ENCODE measurements around the gene SCN8A. TPM values are rescaled to one million over a fixed set of nuclear protein-coding genes. Genes with fewer than 3 reads are reported as not detected.

Gene SCN8A
- total and polyA plus RNA-seq, 2 donors from 2014 or later: 0.34 to 1.4 TPM

GRCh38 chr12:51826881-51827280, 235.8 kb downstream of the SCN8A start:
- Histone ChIP-seq H3K9ac (ENCODE audit: low read length in 3 of 3) (no peak overlapping the region), H3K27ac (ENCODE audit: low read depth in 2 of 2, low read length in 2 of 2) (no peak overlapping the region), H3K36me3 (ENCODE audit: control insufficient read depth in 2 of 3, insufficient read depth in 3 of 3, low read length in 3 of 3) (no peaks in the 10 kb centered on the region), H3K4me3 (ENCODE audit: low read length in 3 of 3) (no peak overlapping the region), H3K4me1 (ENCODE audit: control insufficient read depth in 2 of 3, insufficient read depth in 2 of 3, low read depth in 1 of 3, low read length in 3 of 3) (peaks cover 0 to 13% (median 3%) of the 10 kb centered on the region in 3 donors), H3K9me3 (ENCODE audit: control insufficient read depth in 2 of 3, insufficient read depth in 1 of 3, low read length in 3 of 3) (no peaks in the 10 kb centered on the region), H3K27me3 (ENCODE audit: control insufficient read depth, insufficient read depth, low read length) (no peaks in the 10 kb centered on the region)
- intact Hi-C loops (cut with DNase I): no loop called here
- FAIRE-seq: no peak
- DNase-seq: peak in 2 of 5 donors; percentile 54 to 59
- TF ChIP-seq, protein P1, sequence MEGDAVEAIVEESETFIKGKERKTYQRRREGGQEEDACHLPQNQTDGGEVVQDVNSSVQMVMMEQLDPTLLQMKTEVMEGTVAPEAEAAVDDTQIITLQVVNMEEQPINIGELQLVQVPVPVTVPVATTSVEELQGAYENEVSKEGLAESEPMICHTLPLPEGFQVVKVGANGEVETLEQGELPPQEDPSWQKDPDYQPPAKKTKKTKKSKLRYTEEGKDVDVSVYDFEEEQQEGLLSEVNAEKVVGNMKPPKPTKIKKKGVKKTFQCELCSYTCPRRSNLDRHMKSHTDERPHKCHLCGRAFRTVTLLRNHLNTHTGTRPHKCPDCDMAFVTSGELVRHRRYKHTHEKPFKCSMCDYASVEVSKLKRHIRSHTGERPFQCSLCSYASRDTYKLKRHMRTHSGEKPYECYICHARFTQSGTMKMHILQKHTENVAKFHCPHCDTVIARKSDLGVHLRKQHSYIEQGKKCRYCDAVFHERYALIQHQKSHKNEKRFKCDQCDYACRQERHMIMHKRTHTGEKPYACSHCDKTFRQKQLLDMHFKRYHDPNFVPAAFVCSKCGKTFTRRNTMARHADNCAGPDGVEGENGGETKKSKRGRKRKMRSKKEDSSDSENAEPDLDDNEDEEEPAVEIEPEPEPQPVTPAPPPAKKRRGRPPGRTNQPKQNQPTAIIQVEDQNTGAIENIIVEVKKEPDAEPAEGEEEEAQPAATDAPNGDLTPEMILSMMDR (IDR thresholded peaks at IDR 0.05; ENCODE audit: borderline replicate concordance, extremely low read depth, insufficient read depth): no peak

DNA sequence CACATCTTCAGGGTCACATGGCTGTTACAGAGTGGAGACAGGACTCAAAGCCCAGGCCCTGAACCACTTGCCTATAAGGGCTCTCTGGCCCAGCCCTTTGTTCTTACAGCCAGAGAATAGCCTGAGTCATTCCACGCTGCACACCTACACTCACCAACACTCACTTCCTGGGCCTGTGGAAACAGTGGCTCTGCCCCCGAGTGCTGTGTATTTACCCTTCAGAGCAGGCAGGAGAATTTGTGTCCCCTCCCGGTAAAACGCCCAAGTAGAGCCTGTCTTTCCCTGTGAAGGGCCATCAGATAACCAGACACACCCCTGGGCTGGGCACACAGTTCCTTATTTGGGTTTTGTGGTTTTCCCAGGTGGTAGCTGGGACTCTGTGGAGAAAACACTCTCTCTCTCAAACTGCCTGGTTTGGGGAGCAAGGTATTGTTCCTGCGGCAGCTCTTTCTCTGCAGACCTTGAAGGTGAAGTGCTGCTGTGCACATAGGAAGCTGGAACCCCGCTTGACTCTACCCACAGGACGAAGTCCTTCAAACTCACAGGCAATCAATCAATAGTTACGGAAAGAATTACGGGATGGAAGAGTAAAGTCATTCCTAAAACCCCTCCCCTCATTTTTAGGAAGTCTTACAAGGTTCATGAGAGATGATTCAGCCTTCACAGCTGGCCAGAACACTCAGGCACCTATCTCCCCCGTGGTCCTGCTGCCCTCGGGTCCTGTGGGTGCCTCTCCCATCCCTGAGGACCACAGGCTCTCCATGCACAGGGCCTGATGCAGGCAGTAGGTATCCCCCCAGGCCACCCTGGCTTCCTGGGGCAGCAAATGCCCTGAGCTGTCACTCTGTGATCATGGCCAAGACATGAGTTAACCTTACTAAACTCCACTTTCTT, 237.1 kb downstream of the SCN8A start:
- Histone ChIP-seq H3K4me1 (ENCODE audit: control insufficient read depth in 2 of 3, insufficient read depth in 2 of 3, low read depth in 1 of 3, low read length in 3 of 3) (peaks cover under 1 to 16% (median 3%) of the 10 kb centered on the region in 3 donors), H3K9me3 (ENCODE audit: control insufficient read depth in 2 of 3, insufficient read depth in 1 of 3, low read length in 3 of 3) (no peaks in the 10 kb centered on the region), H3K4me3 (ENCODE audit: low read length in 3 of 3) (no peak overlapping the region), H3K9ac (ENCODE audit: low read length in 3 of 3) (no peak overlapping the region), H3K36me3 (ENCODE audit: control insufficient read depth in 2 of 3, insufficient read depth in 3 of 3, low read length in 3 of 3) (no peaks in the 10 kb centered on the region), H3K27ac (ENCODE audit: low read depth in 2 of 2, low read length in 2 of 2) (no peak overlapping the region), H3K27me3 (ENCODE audit: control insufficient read depth, insufficient read depth, low read length) (no peaks in the 10 kb centered on the region)
- no peak for FAIRE-seq
- TF ChIP-seq, protein P1 (IDR thresholded peaks at IDR 0.05; ENCODE audit: borderline replicate concordance, extremely low read depth, insufficient read depth): no peak
- intact Hi-C loops (cut with DNase I): no loop called here
- DNase-seq: no peak

DNA sequence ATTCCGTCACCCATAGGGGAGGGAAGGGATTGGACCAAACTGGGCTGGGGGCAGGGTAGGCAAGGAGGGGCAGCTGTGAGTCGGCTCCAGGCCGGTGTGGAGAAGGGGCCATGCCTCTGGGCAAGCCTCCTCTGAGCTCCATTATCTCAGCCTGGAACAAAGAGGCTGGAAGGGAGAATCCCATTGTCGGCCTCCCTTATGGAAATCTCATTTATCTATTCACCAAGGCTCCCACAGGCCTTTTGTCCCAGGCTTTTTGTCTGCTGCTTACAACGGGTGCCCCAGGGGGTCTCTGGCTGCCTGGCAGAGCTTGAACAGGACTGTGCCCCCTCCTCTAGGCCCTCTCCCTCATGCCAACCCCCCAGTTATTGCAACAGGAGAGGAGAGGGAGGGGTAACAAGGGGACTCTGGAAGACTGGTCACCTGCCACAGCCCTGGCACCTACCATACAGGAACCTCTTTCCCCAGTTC, 238.0 kb downstream of the SCN8A start:
- intact Hi-C loops (cut with DNase I): no loop called here
- no peak for FAIRE-seq

More for the DNA sequence above, 238.0 kb downstream of the SCN8A start:
- H3K9ac ChIP-seq (ENCODE audit: low read length in 3 of 3): no peak overlapping the region
- H3K27me3 ChIP-seq (ENCODE audit: control insufficient read depth, insufficient read depth, low read length): no peaks in the 10 kb centered on the region
- no peaks in the 10 kb centered on the region for H3K36me3 ChIP-seq (ENCODE audit: control insufficient read depth in 2 of 3, insufficient read depth in 3 of 3, low read length in 3 of 3)
- peaks cover 3 to 18% (median 7%) of the 10 kb centered on the region in 3 donors for H3K4me1 ChIP-seq (ENCODE audit: control insufficient read depth in 2 of 3, insufficient read depth in 2 of 3, low read depth in 1 of 3, low read length in 3 of 3)
- TF ChIP-seq, protein P1 (IDR thresholded peaks at IDR 0.05; ENCODE audit: borderline replicate concordance, extremely low read depth, insufficient read depth): no peak
- DNase-seq: no peak
- H3K27ac ChIP-seq (ENCODE audit: low read depth in 2 of 2, low read length in 2 of 2): no peak overlapping the region
- no peak overlapping the region for H3K4me3 ChIP-seq (ENCODE audit: low read length in 3 of 3)
- H3K9me3 ChIP-seq (ENCODE audit: control insufficient read depth in 2 of 3, insufficient read depth in 1 of 3, low read length in 3 of 3): no peaks in the 10 kb centered on the region
